DOHH2 (cell line): ENCODE measurements around the gene PLEKHA1.

Experiments used
- H3F3A ChIP-seq: fragments of 200-600 bp; sonication (generic), shearing (Covaris generic); 2 replicates; pipeline ENCODE4 v1.6.0; 2016; ENCODE audit warnings: antibody characterized with exemption, mild to moderate bottlenecking; ENCODE audit not compliant: control insufficient read depth, insufficient read depth
- H3K27ac ChIP-seq: fragments of 200-600 bp; sonication (generic); 2 replicates; pipeline ENCODE4 v1.5.1; 2014; ENCODE audit warnings: low read depth, mild to moderate bottlenecking, low read length, moderate library complexity
- H3K27me3 ChIP-seq: fragments of 200-600 bp; sonication (generic); 2 replicates; pipeline ENCODE4 v1.6.1; 2014; ENCODE audit warnings: mild to moderate bottlenecking, low read length, mixed read lengths; ENCODE audit not compliant: control insufficient read depth
- H3K36me3 ChIP-seq: fragments of 200-600 bp; sonication (generic); 2 replicates; pipeline ENCODE4 v1.6.1; 2014; ENCODE audit warnings: mild to moderate bottlenecking, low read length, moderate library complexity, mixed read lengths; ENCODE audit not compliant: control insufficient read depth
- H3K4me1 ChIP-seq: fragments of 200-600 bp; sonication (generic); 2 replicates; pipeline ENCODE4 v1.6.1; 2014; ENCODE audit warnings: mild to moderate bottlenecking, low read length, mixed read lengths; ENCODE audit not compliant: control insufficient read depth
- H3K4me2 ChIP-seq: fragments of 200-600 bp; sonication (generic); 2 replicates; pipeline ENCODE4 v1.6.0; 2014; ENCODE audit warnings: mild to moderate bottlenecking, low read length, moderate library complexity
- H3K4me3 ChIP-seq: fragments of 200-600 bp; sonication (generic); 2 replicates; pipeline ENCODE4 v1.5.1; 2014; ENCODE audit warnings: mild to moderate bottlenecking, low read length, mixed read lengths
- H3K79me2 ChIP-seq: fragments of 200-600 bp; sonication (generic); 2 replicates; pipeline ENCODE4 v1.6.1; 2014; ENCODE audit warnings: mild to moderate bottlenecking, low read length, mixed read lengths; ENCODE audit not compliant: control insufficient read depth
- H3K9me2 ChIP-seq: fragments of 200-600 bp; sonication (generic); replicated peaks from 2 replicates; pipeline ENCODE4 v1.6.1; 2014; ENCODE audit warnings: mild to moderate bottlenecking, low read length, mixed read lengths; ENCODE audit not compliant: control insufficient read depth
- H3K9me3 ChIP-seq: fragments of 200-600 bp; sonication (generic); 2 replicates; pipeline ENCODE4 v1.6.1; 2014; ENCODE audit warnings: antibody characterized with exemption, low read length, mixed read lengths; ENCODE audit not compliant: control insufficient read depth, insufficient read depth
- H4K20me1 ChIP-seq: fragments of 200-600 bp; sonication (generic); 2 replicates; pipeline ENCODE4 v1.6.0; 2014; ENCODE audit warnings: low read depth, mild to moderate bottlenecking, antibody characterized with exemption, low read length, moderate library complexity; ENCODE audit not compliant: control insufficient read depth, insufficient read depth
- EZH2phosphoT487 ChIP-seq: fragments of 200-600 bp; sonication (generic); IDR thresholded peaks from 2 replicates; pipeline ENCODE4 v1.6.1; 2017; ENCODE audit warnings: borderline replicate concordance, mild to moderate bottlenecking, antibody characterized with exemption, low read length, moderate library complexity, mixed read lengths
- TF ChIP-seq, protein P1 (sequence below): fragments of 200-600 bp; sonication (generic); IDR thresholded peaks from one replicate; pipeline ENCODE4 v1.5.1; 2014; ENCODE audit warnings: antibody characterized with exemption, mild to moderate bottlenecking, low read depth, low read length; ENCODE audit not compliant: poor library complexity, severe bottlenecking

The PLEKHA1 gene

GRCh38 chr10:122374237-122374858 is at the start of gene PLEKHA1:
TSS of gene PLEKHA1 (plus strand) at chr10:122374708. CDS start at chr10:122393201, 18,493 bp downstream.
- Histone ChIP-seq H4K20me1 (no peaks in the 10 kb centered on the region), H3K9me2 (no peaks in the 10 kb centered on the region), H3K27ac (no peak within 1 kb of the TSS), H3K4me2 (peak within 1 kb of the TSS; percentile 81), H3K4me3 (peak within 1 kb of the TSS; percentile 78), H3F3A (peaks cover 7% of the 10 kb centered on the region), H3K36me3 (no peaks in the 10 kb centered on the region), H3K9me3 (no peaks in the 10 kb centered on the region), H3K27me3 (peaks cover 37% of the 10 kb centered on the region), H3K4me1 (peaks cover 22% of the 10 kb centered on the region), H3K79me2 (peaks cover 3% of the 10 kb centered on the region; the same call in 1 of the 2 replicates)
- TF ChIP-seq, protein P1, sequence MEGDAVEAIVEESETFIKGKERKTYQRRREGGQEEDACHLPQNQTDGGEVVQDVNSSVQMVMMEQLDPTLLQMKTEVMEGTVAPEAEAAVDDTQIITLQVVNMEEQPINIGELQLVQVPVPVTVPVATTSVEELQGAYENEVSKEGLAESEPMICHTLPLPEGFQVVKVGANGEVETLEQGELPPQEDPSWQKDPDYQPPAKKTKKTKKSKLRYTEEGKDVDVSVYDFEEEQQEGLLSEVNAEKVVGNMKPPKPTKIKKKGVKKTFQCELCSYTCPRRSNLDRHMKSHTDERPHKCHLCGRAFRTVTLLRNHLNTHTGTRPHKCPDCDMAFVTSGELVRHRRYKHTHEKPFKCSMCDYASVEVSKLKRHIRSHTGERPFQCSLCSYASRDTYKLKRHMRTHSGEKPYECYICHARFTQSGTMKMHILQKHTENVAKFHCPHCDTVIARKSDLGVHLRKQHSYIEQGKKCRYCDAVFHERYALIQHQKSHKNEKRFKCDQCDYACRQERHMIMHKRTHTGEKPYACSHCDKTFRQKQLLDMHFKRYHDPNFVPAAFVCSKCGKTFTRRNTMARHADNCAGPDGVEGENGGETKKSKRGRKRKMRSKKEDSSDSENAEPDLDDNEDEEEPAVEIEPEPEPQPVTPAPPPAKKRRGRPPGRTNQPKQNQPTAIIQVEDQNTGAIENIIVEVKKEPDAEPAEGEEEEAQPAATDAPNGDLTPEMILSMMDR: no peak
- no peak for TF ChIP-seq EZH2phosphoT487

DNA sequence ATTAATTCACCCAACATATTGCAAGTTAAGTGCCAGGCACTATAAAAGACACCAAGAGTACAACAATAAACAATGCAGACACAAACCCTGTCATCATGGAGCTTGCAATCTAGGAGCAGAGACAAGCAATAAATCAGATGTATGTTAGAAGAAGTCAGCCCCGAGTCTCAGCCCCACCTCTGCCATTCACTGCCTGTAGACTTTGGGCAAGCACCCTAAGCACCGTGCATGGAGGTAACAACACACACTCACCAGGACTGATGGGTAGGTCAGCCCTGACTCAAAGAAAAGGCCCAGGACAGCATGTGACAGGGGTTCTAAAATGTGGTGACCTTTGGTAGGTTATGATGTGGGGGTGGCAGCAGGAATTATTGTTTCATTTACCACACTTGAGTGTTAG is 49.3 kb upstream of the PLEKHA1 start:
- H3K27ac ChIP-seq: no peak overlapping the region

DNA sequence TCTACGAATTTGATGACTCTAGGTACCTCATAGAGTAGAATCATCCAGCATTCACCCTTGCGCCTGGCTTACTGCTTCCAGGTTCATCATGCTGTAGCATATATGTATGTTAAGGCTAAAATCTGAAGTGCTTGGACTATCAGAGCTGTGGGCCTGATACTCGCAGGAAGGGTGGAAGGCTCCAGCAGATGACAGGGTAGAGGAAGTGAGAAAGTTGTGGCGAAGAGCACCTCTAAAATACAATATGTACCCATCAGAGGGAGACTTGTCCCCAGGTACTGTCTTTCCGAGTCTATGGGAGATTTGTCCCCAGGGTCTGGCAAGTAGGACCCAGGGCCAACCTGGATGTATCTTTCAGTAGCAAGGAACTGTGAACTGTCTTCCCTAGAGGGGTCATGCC is 48.1 kb upstream of the PLEKHA1 start:
- Histone ChIP-seq H3K4me1 (peaks cover 9% of the 10 kb centered on the region), H3K9me2 (no peaks in the 10 kb centered on the region), H3K9me3 (no peaks in the 10 kb centered on the region), H4K20me1 (no peaks in the 10 kb centered on the region), H3K4me3 (no peak overlapping the region), H3K27ac (no peak overlapping the region), H3K27me3 (peaks cover 9% of the 10 kb centered on the region; the same call in 1 of the 2 replicates), H3K36me3 (no peaks in the 10 kb centered on the region), H3K4me2 (no peak overlapping the region), H3K79me2 (no peaks in the 10 kb centered on the region), H3F3A (no peaks in the 10 kb centered on the region)
- no peak for TF ChIP-seq EZH2phosphoT487
- TF ChIP-seq, protein P1: no peak

More for the DNA sequence above, 49.3 kb upstream of the PLEKHA1 start:
- Histone ChIP-seq H3K4me3 (no peak overlapping the region), H3K4me1 (peaks cover 9% of the 10 kb centered on the region), H4K20me1 (no peaks in the 10 kb centered on the region), H3F3A (no peaks in the 10 kb centered on the region), H3K9me3 (no peaks in the 10 kb centered on the region), H3K79me2 (no peaks in the 10 kb centered on the region), H3K27me3 (peaks cover 9% of the 10 kb centered on the region; the same call in 1 of the 2 replicates), H3K9me2 (no peaks in the 10 kb centered on the region), H3K36me3 (no peaks in the 10 kb centered on the region), H3K4me2 (no peak overlapping the region)
- TF ChIP-seq EZH2phosphoT487: no peak
- TF ChIP-seq, protein P1: no peak
